Choroid plexus epithelial cell (primary cell): ENCODE measurements around the gene PLA2G2D.

Experiments used
- DNase-seq: peaks from one replicate; pipeline ENCODE4 v3.0.0-alpha.2; 2010; ENCODE audit warnings: low read depth
- H3K4me3 ChIP-seq: 2 replicates; pipeline ENCODE4 v1.5.1; 2011; ENCODE audit warnings: low read depth, mild to moderate bottlenecking, control low read depth, low read length, moderate library complexity
- CTCF ChIP-seq: conservative IDR thresholded peaks from 2 replicates; pipeline ENCODE4 v1.5.1; 2011; ENCODE audit warnings: low read depth, mild to moderate bottlenecking, control low read depth, inconsistent platforms, low read length, moderate library complexity

Gene PLA2G2D

GRCh38 chr1:20160034-20160433, 40.7 kb upstream of the PLA2G2D start:
- no peak for TF ChIP-seq CTCF
- DNase-seq = peak; percentile 24
- H3K4me3 ChIP-seq = no peak overlapping the region

GRCh38 chr1:20158358-20159070, 39.2 kb upstream of the PLA2G2D start:
- no peak for DNase-seq
- H3K4me3 ChIP-seq = no peak overlapping the region
- TF ChIP-seq CTCF = no peak

DNA sequence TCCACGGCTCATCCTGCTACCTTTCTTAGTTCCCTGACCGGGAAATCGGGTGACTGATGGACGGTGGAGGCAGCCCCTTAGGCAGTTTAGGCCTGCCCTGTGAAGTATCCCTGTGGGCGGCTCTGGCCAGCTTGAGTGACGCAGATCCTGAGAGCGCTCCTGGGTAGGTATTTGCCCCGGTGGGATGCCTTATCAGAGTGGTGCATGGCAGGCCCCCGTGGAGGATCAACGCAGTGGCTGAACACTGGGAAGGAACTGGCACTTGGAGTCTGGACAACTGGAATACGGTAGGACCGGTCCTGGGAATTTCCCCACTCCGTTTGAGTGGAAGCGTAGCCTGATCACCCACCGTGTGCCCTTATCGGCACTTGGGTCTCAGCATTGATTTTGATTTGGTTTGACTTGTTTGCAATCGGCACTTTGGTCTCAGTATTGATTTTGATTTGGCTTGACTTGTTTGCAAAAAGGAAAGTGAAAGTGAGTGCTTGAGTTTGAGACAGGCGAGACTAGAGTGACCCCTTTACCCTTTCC, 35.0 kb upstream of the PLA2G2D start:
- no peak for TF ChIP-seq CTCF
- peak; percentile 9 for DNase-seq
- H3K4me3 ChIP-seq = no peak overlapping the region

DNA sequence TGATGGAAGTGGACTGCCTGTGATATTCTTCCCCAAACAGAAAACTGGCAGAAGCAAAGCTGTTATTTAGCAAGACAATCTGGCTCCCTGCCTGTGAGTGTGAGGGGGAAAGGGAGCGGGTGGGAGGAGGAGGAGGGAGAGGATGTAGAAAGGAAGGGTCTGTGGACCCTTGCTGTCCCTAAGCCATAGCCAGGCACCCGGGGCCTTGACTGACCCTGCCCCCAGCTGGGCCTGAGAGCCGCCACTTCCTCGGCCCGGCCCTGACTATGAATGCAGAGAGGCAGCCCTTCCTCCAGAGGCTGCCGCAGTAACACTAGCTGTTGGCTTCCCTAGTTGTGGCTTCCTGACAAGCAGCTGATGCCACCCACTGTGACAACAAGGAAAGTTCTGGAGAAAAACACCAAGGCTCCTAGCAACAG, 33.7 kb upstream of the PLA2G2D start:
- peak; percentile 30 for DNase-seq
- no peak overlapping the region for H3K4me3 ChIP-seq
- TF ChIP-seq CTCF = no peak

DNA sequence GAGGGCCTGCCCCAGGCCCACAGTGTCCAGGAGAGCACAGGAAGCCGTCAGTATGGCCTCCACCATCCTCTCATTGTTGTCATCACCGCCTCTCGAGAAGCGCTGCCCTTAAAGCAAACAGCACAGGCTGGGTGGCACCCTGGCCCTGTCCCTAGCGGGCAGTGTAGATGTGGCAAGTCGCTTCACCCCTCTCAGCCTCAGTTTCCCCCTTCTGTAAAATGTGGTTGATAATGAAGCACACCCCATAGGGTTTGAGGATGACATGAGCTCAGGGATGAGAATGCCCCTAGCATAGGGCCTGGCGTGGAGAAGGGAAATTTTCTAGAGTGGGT, 33.2 kb upstream of the PLA2G2D start:
- DNase-seq = no peak
- no peak overlapping the region for H3K4me3 ChIP-seq
- no peak for TF ChIP-seq CTCF

GRCh38 chr1:20151906-20152598, 32.7 kb upstream of the PLA2G2D start:
- H3K4me3 ChIP-seq = peak overlapping the region; percentile 37
- peak; percentile 65 for DNase-seq
- TF ChIP-seq CTCF = peak; percentile 91
